GM23248 (cell line): ENCODE data around the gene MBIP. TPM values are rescaled to one million over a fixed set of nuclear protein-coding genes. Genes with fewer than 3 reads are reported as not detected.

Experiments
- DNase-seq: peaks from one replicate; pipeline ENCODE4 v3.0.0-alpha.2; 2015
- H2AFZ ChIP-seq: fragments of 200-600 bp; sonication (generic); 2 replicates; pipeline ENCODE4 v1.6.1; 2016; ENCODE audit warnings: antibody characterized with exemption
- H3F3A ChIP-seq: fragments of 200-600 bp; sonication (generic); 2 replicates; pipeline ENCODE4 v1.6.1; 2016; ENCODE audit warnings: mild to moderate bottlenecking, antibody characterized with exemption, mixed run types; ENCODE audit not compliant: insufficient read depth
- H3K27ac ChIP-seq: fragments of 200-600 bp; sonication (generic); 2 replicates; pipeline ENCODE4 v1.5.1; 2016; ENCODE audit warnings: mild to moderate bottlenecking
- H3K27me3 ChIP-seq: fragments of 200-600 bp; sonication (generic); replicated peaks from 2 replicates; pipeline ENCODE4 v1.6.1; 2016; ENCODE audit warnings: mild to moderate bottlenecking; ENCODE audit not compliant: insufficient read depth
- H3K36me3 ChIP-seq: fragments of 200-600 bp; sonication (generic); 2 replicates; pipeline ENCODE4 v1.6.1; 2016; ENCODE audit warnings: low read depth, mild to moderate bottlenecking
- H3K4me1 ChIP-seq: fragments of 200-600 bp; sonication (generic); 2 replicates; pipeline ENCODE4 v1.6.1; 2016; ENCODE audit warnings: mild to moderate bottlenecking; ENCODE audit not compliant: insufficient read depth
- H3K4me2 ChIP-seq: fragments of 200-600 bp; sonication (generic); one replicate; pipeline ENCODE4 v1.6.1; 2016; ENCODE audit warnings: mild to moderate bottlenecking; ENCODE audit not compliant: unreplicated experiment
- H3K4me3 ChIP-seq: fragments of 200-600 bp; sonication (generic); 2 replicates; pipeline ENCODE4 v1.5.1; 2016; ENCODE audit warnings: mild to moderate bottlenecking
- H3K79me2 ChIP-seq: fragments of 200-600 bp; sonication (generic); 2 replicates; pipeline ENCODE4 v1.6.1; 2016; ENCODE audit warnings: mild to moderate bottlenecking; ENCODE audit not compliant: insufficient read depth
- H3K9ac ChIP-seq: fragments of 200-600 bp; sonication (generic); 2 replicates; pipeline ENCODE4 v1.6.1; 2016; ENCODE audit warnings: mild to moderate bottlenecking
- H3K9me2 ChIP-seq: fragments of 200-600 bp; sonication (generic); 2 replicates; pipeline ENCODE4 v1.6.1; 2016; ENCODE audit warnings: mixed run types, mild to moderate bottlenecking, moderate library complexity; ENCODE audit not compliant: insufficient read depth
- H3K9me3 ChIP-seq: fragments of 200-600 bp; sonication (generic); one replicate; pipeline ENCODE4 v1.6.1; 2017; ENCODE audit warnings: low read depth
- H4K20me1 ChIP-seq: fragments of 200-600 bp; sonication (generic); 2 replicates; pipeline ENCODE4 v1.6.0; 2016; ENCODE audit not compliant: insufficient read depth
- EZH2 ChIP-seq: fragments of 200-600 bp; sonication (generic); IDR thresholded peaks from 2 replicates; pipeline ENCODE4 v1.6.1; 2018; ENCODE audit warnings: antibody characterized with exemption, mild to moderate bottlenecking; ENCODE audit not compliant: insufficient read depth, poor library complexity, severe bottlenecking
- EZH2phosphoT487 ChIP-seq: fragments of 200-600 bp; sonication (generic); IDR thresholded peaks from 2 replicates; pipeline ENCODE4 v1.6.1; 2018; ENCODE audit warnings: antibody characterized with exemption, moderate library complexity, mild to moderate bottlenecking, low read depth; ENCODE audit not compliant: insufficient read depth
- WGBS, 2 experiments: methylation state at CpG; one replicate each; pipeline ENCODE4 v1.1.6; 2015 to 2017; ENCODE audit warnings: low lambda C conversion rate in 2 of 2, low coverage in 1 of 2; ENCODE audit errors: missing lambda C conversion rate in 2 of 2; 5-methylcytosine and 5-hydroxymethylcytosine counted together
- in situ Hi-C: fragments of 300-500 bp; cut with MboI; formaldehyde crosslinking; loops from 2 replicates; pipeline ENCODE4 v1.15.0; 2020
- polyA plus RNA-seq: library from polyadenylated mRNA; unstranded; fragments of >200 nt; fragmentation: Nextera tagmentation; extraction: Ambion mirVana; gene quantifications from 2 replicates; pipeline ENCODE4 v1.2.1, GENCODE V29; 2016
- total RNA-seq: library from RNA; depleted of rRNA; stranded (reverse); fragments of >200 nt; shearing (Covaris generic); gene quantifications from 2 replicates; pipeline ENCODE4 v1.2.3, GENCODE V29; 2014

The MBIP gene
- total and polyA plus RNA-seq, 2 experiments from 2014 or later = 9.0 to 28.1 TPM

- WGBS, 2 experiments = 65 to 66% methylated on average over 4 of the region's 4 CpGs
- TF ChIP-seq EZH2phosphoT487 (no peak), EZH2 (no peak)
- Histone ChIP-seq H3K79me2 (no peaks in the 10 kb centered on the region), H2AFZ (no peak overlapping the region), H3K4me1 (peaks cover 13% of the 10 kb centered on the region), H3K36me3 (peaks cover 54% of the 10 kb centered on the region), H3F3A (no peaks in the 10 kb centered on the region), H3K9me2 (no peaks in the 10 kb centered on the region), H3K9ac (no peak overlapping the region), H3K4me2 (no peak overlapping the region), H3K27ac (no peak overlapping the region), H3K9me3 (no peaks in the 10 kb centered on the region), H3K4me3 (no peak overlapping the region), H3K27me3 (no peaks in the 10 kb centered on the region), H4K20me1 (no peaks in the 10 kb centered on the region)
- no peak for DNase-seq
- in situ Hi-C loops = no loop called here
Measured at GRCh38 chr14:36303960-36304359, 16.5 kb downstream of the MBIP start.

GRCh38 chr14:36302823-36303222, 17.6 kb downstream of the MBIP start:
- H3K79me2 ChIP-seq = no peaks in the 10 kb centered on the region
- no peak overlapping the region for H3K9ac ChIP-seq
- no peak overlapping the region for H3K4me2 ChIP-seq
- H3K4me1 ChIP-seq = peaks cover 13% of the 10 kb centered on the region
- no peaks in the 10 kb centered on the region for H4K20me1 ChIP-seq
- H3K9me3 ChIP-seq = no peaks in the 10 kb centered on the region
- H3K36me3 ChIP-seq = peaks cover 55% of the 10 kb centered on the region
- no peaks in the 10 kb centered on the region for H3F3A ChIP-seq
- no peak overlapping the region for H3K27ac ChIP-seq
- in situ Hi-C loops = no loop called here
- no peak overlapping the region for H3K4me3 ChIP-seq
- 94 to 98% methylated on average over 2 of the region's 2 CpGs for WGBS, 2 experiments
- H3K27me3 ChIP-seq = no peaks in the 10 kb centered on the region
- TF ChIP-seq EZH2 (no peak), EZH2phosphoT487 (no peak)
- H3K9me2 ChIP-seq = no peaks in the 10 kb centered on the region
- H2AFZ ChIP-seq = no peak overlapping the region
- DNase-seq = no peak

- 82 to 87% methylated on average over 3 of the region's 3 CpGs for WGBS, 2 experiments
- DNase-seq = peak; percentile 12
Measured at GRCh38 chr14:36301159-36301558, 19.3 kb downstream of the MBIP start.

GRCh38 chr14:36300337-36300736, 20.1 kb downstream of the MBIP start:
- in situ Hi-C loops = no loop called here
- Histone ChIP-seq H4K20me1 (no peaks in the 10 kb centered on the region), H3K36me3 (peaks cover 48% of the 10 kb centered on the region), H3K9me3 (no peaks in the 10 kb centered on the region), H3K9ac (no peak overlapping the region), H3K4me3 (no peak overlapping the region), H3K4me2 (no peak overlapping the region), H3K4me1 (peaks cover 13% of the 10 kb centered on the region), H3K79me2 (no peaks in the 10 kb centered on the region), H3K27me3 (no peaks in the 10 kb centered on the region), H3K27ac (no peak overlapping the region), H3K9me2 (no peaks in the 10 kb centered on the region), H3F3A (no peaks in the 10 kb centered on the region), H2AFZ (no peak overlapping the region)
- TF ChIP-seq EZH2 (no peak), EZH2phosphoT487 (no peak)
- peak; percentile 47 for DNase-seq

More at GRCh38 chr14:36301159-36301558, 19.3 kb downstream of the MBIP start:
- H3F3A ChIP-seq = no peaks in the 10 kb centered on the region
- H3K27ac ChIP-seq = no peak overlapping the region
- H3K36me3 ChIP-seq = peaks cover 55% of the 10 kb centered on the region
- no peak overlapping the region for H3K9ac ChIP-seq
- H3K4me3 ChIP-seq = no peak overlapping the region
- H2AFZ ChIP-seq = no peak overlapping the region
- peaks cover 13% of the 10 kb centered on the region for H3K4me1 ChIP-seq
- TF ChIP-seq EZH2 (no peak), EZH2phosphoT487 (no peak)
- no peaks in the 10 kb centered on the region for H4K20me1 ChIP-seq
- H3K79me2 ChIP-seq = no peaks in the 10 kb centered on the region
- no peak overlapping the region for H3K4me2 ChIP-seq
- no peaks in the 10 kb centered on the region for H3K27me3 ChIP-seq
- H3K9me2 ChIP-seq = no peaks in the 10 kb centered on the region
- no peaks in the 10 kb centered on the region for H3K9me3 ChIP-seq
- in situ Hi-C loops = no loop called here
